ENCODE results near the gene MTFMT. TPM values are rescaled to one million over a fixed set of nuclear protein-coding genes. Genes with fewer than 3 reads are reported as not detected.
"Not testable (repeated sequence)": the region's sequence is repeated elsewhere in the genome, so short reads cannot be mapped to it uniquely, and the experiment has no call there.

MTFMT gene
- 9.8 and 13.5 TPM in 2 replicates for total RNA-seq

GRCh38 chr15:65028921-65029735, at the start of gene MTFMT:
TSS of gene MTFMT (minus strand) at chr15:65029639. CDS start at chr15:65029613, 26 bp downstream.
- peak within 1 kb of the TSS; percentile 85 for H3K4me3 Mint-ChIP-seq
- POLR2A ChIA-PET = interaction anchor here (0.6 kb wide), 1 partner anchor 40 kb away, joined by 5 read pairs; the partner anchor contains the start of gene SPG21
- intact Hi-C loops (cut with micrococcal nuclease) = loop anchor here (1.0 kb wide), 2 partner anchors 39 to 275 kb away; partner anchors contain the start of gene RNU5B-1
- TF ChIP-seq CTCF (IDR thresholded peaks at IDR 0.05) = no peak
- H3K27me3 Mint-ChIP-seq = peaks cover 7% of the 10 kb centered on the region
- H3K4me1 Mint-ChIP-seq = peaks cover 23% of the 10 kb centered on the region
- peak within 1 kb of the TSS; percentile 13 for H3K27ac Mint-ChIP-seq
- no peaks in the 10 kb centered on the region for H3K9me3 Mint-ChIP-seq
- H3K36me3 Mint-ChIP-seq (ENCODE audit: low read depth) = peaks cover 22% of the 10 kb centered on the region
- CTCF ChIA-PET = no interaction called here
- DNase-seq = peak; percentile 91
- ATAC-seq (ENCODE audit: low read depth) = peak; percentile 96

GRCh38 chr15:65077981-65078352, 48.5 kb upstream of the MTFMT start:
- DNase-seq = peak; percentile 34
- CTCF ChIA-PET = interaction anchor here (0.8 to 1.5 kb wide), 4 partner anchors 9 to 355 kb away, joined by 3 to 7 read pairs (median 3); no protein-coding TSS in a partner anchor
- peaks cover 50% of the 10 kb centered on the region for H3K27me3 Mint-ChIP-seq
- H3K27ac Mint-ChIP-seq = no peak overlapping the region
- H3K4me3 Mint-ChIP-seq = peak overlapping the region; percentile 58
- POLR2A ChIA-PET = no interaction called here
- no peaks in the 10 kb centered on the region for H3K36me3 Mint-ChIP-seq (ENCODE audit: low read depth)
- no peaks in the 10 kb centered on the region for H3K9me3 Mint-ChIP-seq
- TF ChIP-seq CTCF (IDR thresholded peaks at IDR 0.05) = no peak
- H3K4me1 Mint-ChIP-seq = peaks cover 7% of the 10 kb centered on the region
- intact Hi-C loops (cut with micrococcal nuclease) = loop anchor here (1.0 kb wide), 2 partner anchors 24 to 45 kb away; no protein-coding TSS in a partner anchor
- ATAC-seq (ENCODE audit: low read depth) = peak; percentile 56

- CTCF ChIA-PET = interaction anchor here (0.8 to 1.5 kb wide), 2 partner anchors 42 to 354 kb away, joined by 3 read pairs; no protein-coding TSS in a partner anchor
- H3K4me3 Mint-ChIP-seq = peak overlapping the region; percentile 58
- no peaks in the 10 kb centered on the region for H3K9me3 Mint-ChIP-seq
- peaks cover 44% of the 10 kb centered on the region for H3K27me3 Mint-ChIP-seq
- peaks cover 7% of the 10 kb centered on the region for H3K4me1 Mint-ChIP-seq
- no peak overlapping the region for H3K27ac Mint-ChIP-seq
- POLR2A ChIA-PET = no interaction called here
- DNase-seq (no peak), ATAC-seq (ENCODE audit: low read depth) (no peak)
- TF ChIP-seq CTCF (IDR thresholded peaks at IDR 0.05) = no peak
- no peaks in the 10 kb centered on the region for H3K36me3 Mint-ChIP-seq (ENCODE audit: low read depth)
- intact Hi-C loops (cut with micrococcal nuclease) = no loop called here
Observed at GRCh38 chr15:65077291-65077980, 48.0 kb upstream of the MTFMT start.

- CTCF ChIA-PET = no interaction called here
- no peak for TF ChIP-seq CTCF (IDR thresholded peaks at IDR 0.05)
- peaks cover 37% of the 10 kb centered on the region for H3K27me3 Mint-ChIP-seq
- intact Hi-C loops (cut with micrococcal nuclease) = no loop called here
- POLR2A ChIA-PET = no interaction called here
- peaks cover 7% of the 10 kb centered on the region for H3K4me1 Mint-ChIP-seq
- DNase-seq = no peak
- H3K36me3 Mint-ChIP-seq (ENCODE audit: low read depth) = no peaks in the 10 kb centered on the region
- no peaks in the 10 kb centered on the region for H3K9me3 Mint-ChIP-seq
- ATAC-seq (ENCODE audit: low read depth) = no peak
- H3K4me3 Mint-ChIP-seq = no peak within 1 kb of the TSS
- no peak within 1 kb of the TSS for H3K27ac Mint-ChIP-seq
Observed at GRCh38 chr15:65076486-65077290, 47.2 kb upstream of the MTFMT start, which contains the start of gene KBTBD13. TSS of gene KBTBD13 (plus strand) at chr15:65076746. CDS start at chr15:65076816, 70 bp downstream.

- DNase-seq; ATAC-seq (ENCODE audit: low read depth); H3K4me1 Mint-ChIP-seq; H3K27ac Mint-ChIP-seq; H3K9me3 Mint-ChIP-seq; H3K36me3 Mint-ChIP-seq (ENCODE audit: low read depth); POLR2A ChIA-PET; CTCF ChIA-PET; intact Hi-C loops (cut with micrococcal nuclease); H3K4me3 Mint-ChIP-seq: not testable (repeated sequence)
- H3K27me3 Mint-ChIP-seq = peaks cover 28% of the 10 kb centered on the region
Observed at GRCh38 chr15:65075607-65076395, 46.4 kb upstream of the MTFMT start.

GRCh38 chr15:65074946-65075345, 45.5 kb upstream of the MTFMT start:
- H3K9me3 Mint-ChIP-seq; H3K4me1 Mint-ChIP-seq; POLR2A ChIA-PET; H3K36me3 Mint-ChIP-seq (ENCODE audit: low read depth); intact Hi-C loops (cut with micrococcal nuclease); H3K4me3 Mint-ChIP-seq; DNase-seq; CTCF ChIA-PET; H3K27ac Mint-ChIP-seq; ATAC-seq (ENCODE audit: low read depth): not testable (repeated sequence)
- H3K27me3 Mint-ChIP-seq = peaks cover 26% of the 10 kb centered on the region

Data from activated B cell treated with CpG ODN at 0.5 μM for 24 hours (primary cell).